Gastrocnemius medialis (tissue), 4 donors: ENCODE measurements around the gene CALML5.

ENCODE experiments used
- POLR2A ChIP-seq, 2 donors: fragments of 450-650 bp; IDR thresholded peaks; one replicate each; pipeline ENCODE4 v1.6.1; 2017; ENCODE audit warnings: antibody characterized with exemption in 2 of 2, mild to moderate bottlenecking in 2 of 2, moderate library complexity in 2 of 2
- TF ChIP-seq, protein P1 (sequence below), 5 experiments: fragments of 450-650 bp in 3 of 5; fragments of 200-600 bp in 2 of 5; sonication (generic) in 2 of 5; IDR thresholded peaks in 4 of 5; conservative IDR thresholded peaks in 1 of 5; 1 replicate in 4 of 5; 2 replicates in 1 of 5; pipeline ENCODE4 v1.5.1; 2016 to 2019; ENCODE audit warnings: antibody characterized with exemption in 5 of 5, mild to moderate bottlenecking in 3 of 5, moderate library complexity in 3 of 5

DNA sequence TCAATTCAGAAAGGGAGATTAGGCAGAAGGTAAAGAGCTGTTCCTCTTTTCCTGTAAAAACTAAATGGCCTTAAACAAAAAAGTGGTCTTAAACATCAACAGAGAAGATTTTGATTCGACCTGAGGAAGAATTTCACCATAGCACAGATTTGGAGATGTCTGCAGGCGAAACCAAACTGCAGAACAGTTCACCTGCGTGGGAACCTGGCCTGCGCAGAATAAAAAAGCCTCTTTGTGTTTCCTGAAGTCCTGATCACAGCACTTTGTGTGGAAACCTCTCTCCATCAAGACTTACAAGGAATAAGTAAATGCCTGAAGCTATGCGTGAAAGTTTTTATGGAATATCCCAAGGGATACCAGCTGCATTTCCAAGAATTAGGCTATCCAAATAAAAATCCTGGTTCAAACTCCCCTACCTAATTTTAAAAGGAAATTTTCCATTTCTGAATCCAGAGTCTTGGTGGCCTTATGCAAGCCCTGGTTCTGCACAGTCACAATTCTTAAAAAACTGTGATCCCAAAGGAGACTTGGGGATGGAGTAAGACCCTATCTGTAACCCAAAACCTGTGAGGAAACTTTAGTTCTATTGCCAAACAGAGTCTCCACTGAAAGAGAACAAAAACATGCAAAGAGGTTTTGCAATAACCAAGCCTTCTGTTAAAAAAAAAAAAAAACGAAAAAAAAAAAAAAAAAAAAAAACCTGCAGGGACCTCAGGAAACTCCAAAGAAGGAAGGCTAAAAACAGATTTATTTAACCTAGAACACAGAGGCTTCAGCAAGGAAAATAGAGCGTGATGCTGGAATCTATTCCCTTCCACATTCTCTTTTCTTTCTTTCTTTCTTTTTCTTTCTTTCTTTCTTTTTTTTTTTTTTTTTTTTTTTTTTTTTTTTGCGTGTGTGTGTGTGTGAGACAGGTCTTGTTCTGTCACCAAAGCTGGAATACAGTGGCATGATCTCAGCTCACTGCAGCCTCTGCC, 35.8 kb upstream of the CALML5 start:
- TF ChIP-seq, protein P1, sequence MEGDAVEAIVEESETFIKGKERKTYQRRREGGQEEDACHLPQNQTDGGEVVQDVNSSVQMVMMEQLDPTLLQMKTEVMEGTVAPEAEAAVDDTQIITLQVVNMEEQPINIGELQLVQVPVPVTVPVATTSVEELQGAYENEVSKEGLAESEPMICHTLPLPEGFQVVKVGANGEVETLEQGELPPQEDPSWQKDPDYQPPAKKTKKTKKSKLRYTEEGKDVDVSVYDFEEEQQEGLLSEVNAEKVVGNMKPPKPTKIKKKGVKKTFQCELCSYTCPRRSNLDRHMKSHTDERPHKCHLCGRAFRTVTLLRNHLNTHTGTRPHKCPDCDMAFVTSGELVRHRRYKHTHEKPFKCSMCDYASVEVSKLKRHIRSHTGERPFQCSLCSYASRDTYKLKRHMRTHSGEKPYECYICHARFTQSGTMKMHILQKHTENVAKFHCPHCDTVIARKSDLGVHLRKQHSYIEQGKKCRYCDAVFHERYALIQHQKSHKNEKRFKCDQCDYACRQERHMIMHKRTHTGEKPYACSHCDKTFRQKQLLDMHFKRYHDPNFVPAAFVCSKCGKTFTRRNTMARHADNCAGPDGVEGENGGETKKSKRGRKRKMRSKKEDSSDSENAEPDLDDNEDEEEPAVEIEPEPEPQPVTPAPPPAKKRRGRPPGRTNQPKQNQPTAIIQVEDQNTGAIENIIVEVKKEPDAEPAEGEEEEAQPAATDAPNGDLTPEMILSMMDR (IDR thresholded peaks at IDR 0.05 in 4 of 5, conservative IDR thresholded peaks at IDR 0.05 in 1 of 5), result no peak
- no peak for TF ChIP-seq POLR2A (IDR thresholded peaks at IDR 0.05)
